HepG2 (cell line): ENCODE measurements around the gene RIPK1. TPM values are rescaled to one million over a fixed set of nuclear protein-coding genes. Genes with fewer than 3 reads are reported as not detected.

Source experiments
- ERF ChIP-seq: IDR thresholded peaks from 2 replicates; pipeline ENCODE4 v1.6.1; 2018; ENCODE audit warnings: missing biosample characterization, missing genetic modification reagents
- FOXP1 ChIP-seq, 2 experiments: fragments of 450-650 bp in 1 of 2; IDR thresholded peaks; 2 replicates each; pipeline ENCODE4 v1.6.1; 2017 to 2018; ENCODE audit warnings: antibody characterized with exemption in 1 of 2
- GFI1 ChIP-seq: sonication (generic); formaldehyde crosslinking; IDR thresholded peaks from 2 replicates; pipeline ENCODE4 v1.5.0; 2020; ENCODE audit warnings: missing genetic modification reagents, mild to moderate bottlenecking, borderline replicate concordance
- KDM2A ChIP-seq: sonication (generic); formaldehyde crosslinking; IDR thresholded peaks from 2 replicates; pipeline ENCODE4 v1.4.0; 2020; ENCODE audit warnings: low read depth, missing genetic modification reagents, borderline replicate concordance
- SCMH1 ChIP-seq: sonication (generic); formaldehyde crosslinking; IDR thresholded peaks from 2 replicates; pipeline ENCODE4 v1.9.0; 2021; ENCODE audit warnings: missing genetic modification reagents, mild to moderate bottlenecking, borderline replicate concordance
- TBX2 ChIP-seq: sonication (generic); formaldehyde crosslinking; IDR thresholded peaks from 2 replicates; pipeline ENCODE4 v1.5.0; 2020; ENCODE audit warnings: missing genetic modification reagents, mild to moderate bottlenecking, borderline replicate concordance
- U2AF2 ChIP-seq: fragments of 200-400 bp; formaldehyde crosslinking; IDR thresholded peaks from 2 replicates; pipeline ENCODE4 v1.6.1; 2017; ENCODE audit warnings: low read depth, mild to moderate bottlenecking, low read length
- YY1 ChIP-seq: IDR thresholded peaks from 2 replicates; pipeline ENCODE4 v1.6.1; 2011; ENCODE audit warnings: low read length, low read depth, moderate library complexity, mild to moderate bottlenecking; ENCODE audit not compliant: insufficient read depth, insufficient replicate concordance
- ZNF33B ChIP-seq: sonication (generic); formaldehyde crosslinking; IDR thresholded peaks from 2 replicates; pipeline ENCODE4 v1.5.1; 2020; ENCODE audit warnings: mild to moderate bottlenecking, missing genetic modification reagents
- ZNF546 ChIP-seq: sonication (generic); formaldehyde crosslinking; conservative IDR thresholded peaks from 2 replicates; pipeline ENCODE4 v1.8.1; 2023; ENCODE audit warnings: mild to moderate bottlenecking, missing genetic modification reagents
- ZNF615 ChIP-seq: sonication (generic); formaldehyde crosslinking; IDR thresholded peaks from 2 replicates; pipeline ENCODE4 v1.5.0; 2020; ENCODE audit warnings: mild to moderate bottlenecking, missing genetic modification reagents, borderline replicate concordance
- ZSCAN31 ChIP-seq: sonication (generic); formaldehyde crosslinking; IDR thresholded peaks from 2 replicates; pipeline ENCODE4 v1.5.0; 2020; ENCODE audit warnings: low read depth, mild to moderate bottlenecking, missing genetic modification reagents
- polyA plus RNA-seq, 8 experiments: library from polyadenylated mRNA; depleted of rRNA in 3 of 8; stranded (reverse) in 7 of 8; unstranded in 1 of 8; fragments of >200 nt; fragmentation: Illumina TruSeq in 4 of 8; extraction: Trizol in 4 of 8; gene quantifications; 2 replicates each; pipeline versions ENCODE4 v1.2.1 to v1.2.3, GENCODE V29; 2011 to 2016; ENCODE audit warnings: low read depth in 4 of 8, missing spikeins in 1 of 8, mixed read lengths in 1 of 8; ENCODE audit not compliant: insufficient read depth in 1 of 8
- total RNA-seq, 5 experiments: library from RNA; depleted of rRNA; stranded (reverse); fragments of >200 nt; fragmentation: Illumina TruSeq; extraction: Trizol; gene quantifications; 2 replicates each; pipeline ENCODE4 v1.2.3, GENCODE V29; 2016; ENCODE audit warnings: low read depth in 1 of 5
- TF ChIP-seq, protein P1 (sequence below): sonication (generic); formaldehyde crosslinking; conservative IDR thresholded peaks from 2 replicates; pipeline ENCODE4 v1.8.0; 2022; ENCODE audit warnings: low read depth, missing genetic modification reagents
- TF ChIP-seq, protein P2 (sequence below): sonication (generic); formaldehyde crosslinking; IDR thresholded peaks from 2 replicates; pipeline ENCODE4 v1.4.0; 2020; ENCODE audit warnings: missing genetic modification reagents, borderline replicate concordance
- TF ChIP-seq, protein P3 (sequence below): sonication (generic); formaldehyde crosslinking; conservative IDR thresholded peaks from 2 replicates; pipeline ENCODE4 v1.4.0; 2020; ENCODE audit warnings: missing genetic modification reagents
- TF ChIP-seq, protein P4 (sequence below): sonication (generic); formaldehyde crosslinking; IDR thresholded peaks from 2 replicates; pipeline ENCODE4 v1.8.0; 2022; ENCODE audit warnings: low read depth, missing genetic modification reagents
- TF ChIP-seq, protein P5 (sequence below): IDR thresholded peaks from 2 replicates; pipeline ENCODE4 v1.6.1; 2016; ENCODE audit warnings: low read depth, control low read depth

RIPK1 gene
- total and polyA plus RNA-seq, 2 of the 13 experiments (the other 11 are each of a cell fraction or from before 2014, with no cell fraction given) = 9.0 to 10.3 TPM

DNA sequence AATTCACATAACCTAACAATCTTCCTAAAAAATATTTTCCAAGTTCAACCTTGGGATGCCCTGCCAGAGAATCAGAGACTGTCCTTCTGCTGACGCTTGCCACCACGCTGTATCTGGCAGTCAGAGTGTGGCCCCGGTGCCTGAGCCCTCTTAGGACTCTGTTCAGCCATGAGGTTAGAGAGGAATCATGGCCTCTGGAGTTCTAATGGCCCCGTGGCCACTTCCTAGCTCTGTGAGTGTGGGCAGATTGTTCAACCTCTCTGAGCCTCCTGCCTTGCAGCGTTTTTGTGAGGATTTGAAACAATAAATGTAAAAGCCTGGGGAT, 52.4 kb downstream of the RIPK1 start (continued):
- TF ChIP-seq, protein P1, sequence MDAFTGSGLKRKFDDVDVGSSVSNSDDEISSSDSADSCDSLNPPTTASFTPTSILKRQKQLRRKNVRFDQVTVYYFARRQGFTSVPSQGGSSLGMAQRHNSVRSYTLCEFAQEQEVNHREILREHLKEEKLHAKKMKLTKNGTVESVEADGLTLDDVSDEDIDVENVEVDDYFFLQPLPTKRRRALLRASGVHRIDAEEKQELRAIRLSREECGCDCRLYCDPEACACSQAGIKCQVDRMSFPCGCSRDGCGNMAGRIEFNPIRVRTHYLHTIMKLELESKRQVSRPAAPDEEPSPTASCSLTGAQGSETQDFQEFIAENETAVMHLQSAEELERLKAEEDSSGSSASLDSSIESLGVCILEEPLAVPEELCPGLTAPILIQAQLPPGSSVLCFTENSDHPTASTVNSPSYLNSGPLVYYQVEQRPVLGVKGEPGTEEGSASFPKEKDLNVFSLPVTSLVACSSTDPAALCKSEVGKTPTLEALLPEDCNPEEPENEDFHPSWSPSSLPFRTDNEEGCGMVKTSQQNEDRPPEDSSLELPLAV (CRISPR knock-in tag) = no peak
- no peak for TF ChIP-seq ZNF33B (CRISPR knock-in tag)
- TF ChIP-seq ZNF546 (CRISPR knock-in tag) = no peak
- TF ChIP-seq, protein P2, sequence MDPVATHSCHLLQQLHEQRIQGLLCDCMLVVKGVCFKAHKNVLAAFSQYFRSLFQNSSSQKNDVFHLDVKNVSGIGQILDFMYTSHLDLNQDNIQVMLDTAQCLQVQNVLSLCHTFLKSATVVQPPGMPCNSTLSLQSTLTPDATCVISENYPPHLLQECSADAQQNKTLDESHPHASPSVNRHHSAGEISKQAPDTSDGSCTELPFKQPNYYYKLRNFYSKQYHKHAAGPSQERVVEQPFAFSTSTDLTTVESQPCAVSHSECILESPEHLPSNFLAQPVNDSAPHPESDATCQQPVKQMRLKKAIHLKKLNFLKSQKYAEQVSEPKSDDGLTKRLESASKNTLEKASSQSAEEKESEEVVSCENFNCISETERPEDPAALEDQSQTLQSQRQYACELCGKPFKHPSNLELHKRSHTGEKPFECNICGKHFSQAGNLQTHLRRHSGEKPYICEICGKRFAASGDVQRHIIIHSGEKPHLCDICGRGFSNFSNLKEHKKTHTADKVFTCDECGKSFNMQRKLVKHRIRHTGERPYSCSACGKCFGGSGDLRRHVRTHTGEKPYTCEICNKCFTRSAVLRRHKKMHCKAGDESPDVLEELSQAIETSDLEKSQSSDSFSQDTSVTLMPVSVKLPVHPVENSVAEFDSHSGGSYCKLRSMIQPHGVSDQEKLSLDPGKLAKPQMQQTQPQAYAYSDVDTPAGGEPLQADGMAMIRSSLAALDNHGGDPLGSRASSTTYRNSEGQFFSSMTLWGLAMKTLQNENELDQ (CRISPR knock-in tag) = no peak
- TF ChIP-seq, protein P3, sequence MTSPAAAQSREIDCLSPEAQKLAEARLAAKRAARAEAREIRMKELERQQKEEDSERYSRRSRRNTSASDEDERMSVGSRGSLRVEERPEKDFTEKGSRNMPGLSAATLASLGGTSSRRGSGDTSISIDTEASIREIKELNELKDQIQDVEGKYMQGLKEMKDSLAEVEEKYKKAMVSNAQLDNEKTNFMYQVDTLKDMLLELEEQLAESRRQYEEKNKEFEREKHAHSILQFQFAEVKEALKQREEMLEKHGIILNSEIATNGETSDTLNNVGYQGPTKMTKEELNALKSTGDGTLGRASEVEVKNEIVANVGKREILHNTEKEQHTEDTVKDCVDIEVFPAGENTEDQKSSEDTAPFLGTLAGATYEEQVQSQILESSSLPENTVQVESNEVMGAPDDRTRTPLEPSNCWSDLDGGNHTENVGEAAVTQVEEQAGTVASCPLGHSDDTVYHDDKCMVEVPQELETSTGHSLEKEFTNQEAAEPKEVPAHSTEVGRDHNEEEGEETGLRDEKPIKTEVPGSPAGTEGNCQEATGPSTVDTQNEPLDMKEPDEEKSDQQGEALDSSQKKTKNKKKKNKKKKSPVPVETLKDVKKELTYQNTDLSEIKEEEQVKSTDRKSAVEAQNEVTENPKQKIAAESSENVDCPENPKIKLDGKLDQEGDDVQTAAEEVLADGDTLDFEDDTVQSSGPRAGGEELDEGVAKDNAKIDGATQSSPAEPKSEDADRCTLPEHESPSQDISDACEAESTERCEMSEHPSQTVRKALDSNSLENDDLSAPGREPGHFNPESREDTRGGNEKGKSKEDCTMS (CRISPR knock-in tag) = no peak
- TF ChIP-seq GFI1 = 0 out of 2 replicates have a peak, but pooled peaks have one; percentile 19
- TF ChIP-seq, protein P4, sequence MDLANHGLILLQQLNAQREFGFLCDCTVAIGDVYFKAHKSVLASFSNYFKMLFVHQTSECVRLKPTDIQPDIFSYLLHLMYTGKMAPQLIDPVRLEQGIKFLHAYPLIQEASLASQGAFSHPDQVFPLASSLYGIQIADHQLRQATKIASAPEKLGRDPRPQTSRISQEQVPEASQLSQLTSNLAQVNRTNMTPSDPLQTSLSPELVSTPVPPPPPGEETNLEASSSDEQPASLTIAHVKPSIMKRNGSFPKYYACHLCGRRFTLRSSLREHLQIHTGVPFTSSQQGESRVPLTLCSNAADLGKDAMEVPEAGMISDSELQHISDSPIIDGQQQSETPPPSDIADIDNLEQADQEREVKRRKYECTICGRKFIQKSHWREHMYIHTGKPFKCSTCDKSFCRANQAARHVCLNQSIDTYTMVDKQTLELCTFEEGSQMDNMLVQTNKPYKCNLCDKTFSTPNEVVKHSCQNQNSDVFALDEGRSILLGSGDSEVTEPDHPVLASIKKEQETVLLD (CRISPR knock-in tag) = no peak
- 0 out of 2 replicates have a peak, but pooled peaks have one; percentile 5 for TF ChIP-seq ERF (CRISPR knock-in tag)
- no peak for TF ChIP-seq ZNF615 (CRISPR knock-in tag)
- TF ChIP-seq ZSCAN31 (CRISPR knock-in tag) = no peak
- TF ChIP-seq FOXP1 (IDR thresholded peaks at IDR 0.05) = no peak
- TF ChIP-seq FOXP1 (CRISPR knock-in tag; IDR thresholded peaks at IDR 0.05) = no peak
- TF ChIP-seq, protein P5, sequence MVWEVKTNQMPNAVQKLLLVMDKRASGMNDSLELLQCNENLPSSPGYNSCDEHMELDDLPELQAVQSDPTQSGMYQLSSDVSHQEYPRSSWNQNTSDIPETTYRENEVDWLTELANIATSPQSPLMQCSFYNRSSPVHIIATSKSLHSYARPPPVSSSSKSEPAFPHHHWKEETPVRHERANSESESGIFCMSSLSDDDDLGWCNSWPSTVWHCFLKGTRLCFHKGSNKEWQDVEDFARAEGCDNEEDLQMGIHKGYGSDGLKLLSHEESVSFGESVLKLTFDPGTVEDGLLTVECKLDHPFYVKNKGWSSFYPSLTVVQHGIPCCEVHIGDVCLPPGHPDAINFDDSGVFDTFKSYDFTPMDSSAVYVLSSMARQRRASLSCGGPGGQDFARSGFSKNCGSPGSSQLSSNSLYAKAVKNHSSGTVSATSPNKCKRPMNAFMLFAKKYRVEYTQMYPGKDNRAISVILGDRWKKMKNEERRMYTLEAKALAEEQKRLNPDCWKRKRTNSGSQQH (CRISPR knock-in tag) = no peak
- no peak for TF ChIP-seq TBX2
- no peak for TF ChIP-seq SCMH1 (CRISPR knock-in tag)
- no peak for TF ChIP-seq U2AF2
- TF ChIP-seq YY1 = peak; percentile 66
- no peak for TF ChIP-seq KDM2A (CRISPR knock-in tag)
